ENCODE measurements around the gene NQO2. TPM values are rescaled to one million over a fixed set of nuclear protein-coding genes. Genes with fewer than 3 reads are reported as not detected.
"Not testable (repeated sequence)": the region's sequence is repeated elsewhere in the genome, so short reads cannot be mapped to it uniquely, and the experiment has no call there.

Gene NQO2
- total RNA-seq, 1 donor from 2014 or later = 27.0 TPM

- DNase-seq (ENCODE audit: low spot score) = peak; percentile 91
Observed at GRCh38 chr6:2989332-2990247, 10.1 kb upstream of the NQO2 start.

GRCh38 chr6:2990248-2990931, 9.3 kb upstream of the NQO2 start:
- DNase-seq (ENCODE audit: low spot score) = peak; percentile 49

GRCh38 chr6:2990932-2991506, 8.7 kb upstream of the NQO2 start:
- DNase-seq (ENCODE audit: low spot score) = peak; percentile 28

GRCh38 chr6:2992330-2992979, 7.2 kb upstream of the NQO2 start:
- DNase-seq (ENCODE audit: low spot score) = no peak

- DNase-seq (ENCODE audit: low spot score) = peak; percentile 32
Observed at GRCh38 chr6:2993755-2994317, 5.9 kb upstream of the NQO2 start.

- DNase-seq (ENCODE audit: low spot score) = not testable (repeated sequence)
Observed at GRCh38 chr6:2998249-2998997, 1.3 kb upstream of the NQO2 start.

- no peak for DNase-seq (ENCODE audit: low spot score)
Observed at GRCh38 chr6:2998998-2999617, 586 bp upstream of the NQO2 start.

- DNase-seq (ENCODE audit: low spot score) = no peak
Observed at GRCh38 chr6:3001146-3001772, 1.6 kb downstream of the NQO2 start.

- DNase-seq (ENCODE audit: low spot score) = no peak
Observed at GRCh38 chr6:3001773-3002293, 2.1 kb downstream of the NQO2 start.

GRCh38 chr6:3003226-3003625, 3.5 kb downstream of the NQO2 start:
- not testable (repeated sequence) for DNase-seq (ENCODE audit: low spot score)

GRCh38 chr6:3005077-3005476, 5.4 kb downstream of the NQO2 start:
- peak; percentile 20 for DNase-seq (ENCODE audit: low spot score)

- DNase-seq (ENCODE audit: low spot score) = peak; percentile 24
Observed at GRCh38 chr6:3005874-3006273, 6.2 kb downstream of the NQO2 start.

GRCh38 chr6:3006476-3006875, 6.8 kb downstream of the NQO2 start:
- DNase-seq (ENCODE audit: low spot score) = peak; percentile 19

GRCh38 chr6:3007571-3007970, 7.9 kb downstream of the NQO2 start:
- DNase-seq (ENCODE audit: low spot score) = peak; percentile 7

GRCh38 chr6:3008712-3009265, 9.1 kb downstream of the NQO2 start:
- DNase-seq (ENCODE audit: low spot score) = peak; percentile 17

GRCh38 chr6:3009930-3010329, 10.2 kb downstream of the NQO2 start:
- DNase-seq (ENCODE audit: low spot score) = no peak

- no peak for DNase-seq (ENCODE audit: low spot score)
Observed at GRCh38 chr6:3011158-3011557, 11.5 kb downstream of the NQO2 start.

- DNase-seq (ENCODE audit: low spot score) = no peak
Observed at GRCh38 chr6:3011592-3011991, 11.9 kb downstream of the NQO2 start.

- peak; percentile 43 for DNase-seq (ENCODE audit: low spot score)
Observed at GRCh38 chr6:3013486-3013885, 13.8 kb downstream of the NQO2 start.
